Liver (tissue), 9 donors: Measurements from ENCODE around the gene FAM89B. TPM values are rescaled to one million over a fixed set of nuclear protein-coding genes. Genes with fewer than 3 reads are reported as not detected.

Experiments
- DNase-seq: peaks from one replicate; pipeline ENCODE4 v3.0.0-alpha.2; 2017; ENCODE audit warnings: low spot score
- H3K27ac ChIP-seq, 2 donors: one replicate each; pipeline ENCODE4 v1.7.0; 2013; ENCODE audit warnings: inconsistent platforms in 2 of 2, low read length in 2 of 2, control low read depth in 1 of 2, low read depth in 1 of 2, mild to moderate bottlenecking in 1 of 2
- H3K27me3 ChIP-seq, 4 donors: one replicate each; pipeline versions ENCODE4 v1.6.1 to v1.7.0; 2013; ENCODE audit warnings: low read length in 3 of 4, inconsistent platforms in 1 of 4, mild to moderate bottlenecking in 1 of 4, moderate library complexity in 1 of 4; ENCODE audit not compliant: control insufficient read depth in 4 of 4, insufficient read depth in 4 of 4
- H3K36me3 ChIP-seq, 4 donors: one replicate each; pipeline versions ENCODE4 v1.6.1 to v1.7.0; 2013; ENCODE audit warnings: low read length in 3 of 4, mild to moderate bottlenecking in 3 of 4, low read depth in 1 of 4, moderate library complexity in 1 of 4; ENCODE audit not compliant: control insufficient read depth in 4 of 4, insufficient read depth in 3 of 4
- H3K4me1 ChIP-seq, 4 donors: one replicate each; pipeline versions ENCODE4 v1.6.1 to v1.7.0; 2013; ENCODE audit warnings: low read length in 3 of 4, mild to moderate bottlenecking in 3 of 4, moderate library complexity in 1 of 4; ENCODE audit not compliant: control insufficient read depth in 4 of 4, insufficient read depth in 4 of 4
- H3K4me3 ChIP-seq, 3 donors: one replicate each; pipeline versions ENCODE4 v1.6.1 to v1.7.0; 2013; ENCODE audit warnings: low read length in 3 of 3, control low read depth in 1 of 3, low read depth in 1 of 3, mild to moderate bottlenecking in 1 of 3
- H3K9ac ChIP-seq, 2 donors: one replicate each; pipeline ENCODE4 v1.7.0; 2013; ENCODE audit warnings: low read length in 2 of 2, mild to moderate bottlenecking in 2 of 2, moderate library complexity in 2 of 2, control low read depth in 1 of 2, low read depth in 1 of 2
- H3K9me3 ChIP-seq, 4 donors: one replicate each; pipeline versions ENCODE4 v1.6.1 to v1.7.0; 2013; ENCODE audit warnings: low read length in 3 of 4; ENCODE audit not compliant: control insufficient read depth in 4 of 4
- ATF3 ChIP-seq: IDR thresholded peaks from 2 replicates; pipeline ENCODE4 v1.6.1; 2016; ENCODE audit warnings: antibody characterized with exemption
- CTCF ChIP-seq: fragments of 150-350 bp; IDR thresholded peaks from 2 replicates; pipeline ENCODE4 v1.5.1; 2017; ENCODE audit warnings: improper control_type of control experiment, low read depth, low read length; ENCODE audit not compliant: missing input control
- EGR1 ChIP-seq, 2 donors: IDR thresholded peaks; 2 replicates each; pipeline ENCODE4 v1.6.1; 2016 to 2018; ENCODE audit warnings: antibody characterized with exemption in 2 of 2, low read depth in 2 of 2
- FOXA1 ChIP-seq: IDR thresholded peaks from 2 replicates; pipeline ENCODE4 v1.6.1; 2016; ENCODE audit warnings: antibody characterized with exemption
- FOXA2 ChIP-seq: IDR thresholded peaks from 2 replicates; pipeline ENCODE4 v1.6.1; 2016; ENCODE audit warnings: antibody characterized with exemption
- GABPA ChIP-seq, 2 donors: IDR thresholded peaks in 1 of 2; conservative IDR thresholded peaks in 1 of 2; 2 replicates each; pipeline ENCODE4 v1.6.1; 2016; ENCODE audit warnings: antibody characterized with exemption in 2 of 2, mild to moderate bottlenecking in 1 of 2, moderate library complexity in 1 of 2
- HNF4A ChIP-seq, 2 donors: conservative IDR thresholded peaks; 2 replicates each; pipeline ENCODE4 v1.6.1; 2016; ENCODE audit warnings: antibody characterized with exemption in 2 of 2, mild to moderate bottlenecking in 2 of 2
- HNF4G ChIP-seq: IDR thresholded peaks from 2 replicates; pipeline ENCODE4 v1.6.1; 2016; ENCODE audit warnings: antibody characterized with exemption
- JUND ChIP-seq, 2 donors: IDR thresholded peaks; 2 replicates each; pipeline ENCODE4 v1.6.1; 2016; ENCODE audit warnings: antibody characterized with exemption in 2 of 2
- MAX ChIP-seq: IDR thresholded peaks from 2 replicates; pipeline ENCODE4 v1.6.1; 2016; ENCODE audit warnings: antibody characterized with exemption
- NR2F2 ChIP-seq: IDR thresholded peaks from 2 replicates; pipeline ENCODE4 v1.6.1; 2016; ENCODE audit warnings: antibody characterized with exemption
- RAD21 ChIP-seq, 2 donors: IDR thresholded peaks; 2 replicates each; pipeline ENCODE4 v1.6.1; 2016; ENCODE audit warnings: antibody characterized with exemption in 2 of 2, mild to moderate bottlenecking in 2 of 2
- REST ChIP-seq: IDR thresholded peaks from 2 replicates; pipeline ENCODE4 v1.6.1; 2016; ENCODE audit warnings: antibody characterized with exemption, mild to moderate bottlenecking
- RXRA ChIP-seq, 2 donors: IDR thresholded peaks; 2 replicates each; pipeline ENCODE4 v1.6.1; 2017 to 2018; ENCODE audit warnings: antibody characterized with exemption in 2 of 2, mild to moderate bottlenecking in 1 of 2
- SP1 ChIP-seq: IDR thresholded peaks from 2 replicates; pipeline ENCODE4 v1.6.1; 2018; ENCODE audit warnings: antibody characterized with exemption, mild to moderate bottlenecking
- TAF1 ChIP-seq: conservative IDR thresholded peaks from 2 replicates; pipeline ENCODE4 v1.6.1; 2016; ENCODE audit warnings: antibody characterized with exemption, mild to moderate bottlenecking
- YY1 ChIP-seq: IDR thresholded peaks from 2 replicates; pipeline ENCODE4 v1.6.1; 2016; ENCODE audit warnings: antibody characterized with exemption, mild to moderate bottlenecking
- WGBS: extraction: QIAGEN DNeasy Blood & Tissue Kit; methylation state at CpG from one replicate; pipeline ENCODE4 v1.1.7; 2013; 5-methylcytosine and 5-hydroxymethylcytosine counted together
- polyA plus RNA-seq, 2 donors: library from polyadenylated mRNA; stranded (reverse) in 1 of 2; unstranded in 1 of 2; fragments of 200-250 nt in 1 of 2; fragments of >200 nt in 1 of 2; fragmentation: Nextera tagmentation in 1 of 2; extraction: Ambion mirVana in 1 of 2; gene quantifications; one replicate each; pipeline versions ENCODE4 v1.2.1 to v1.2.3, GENCODE V29; 2013 to 2015
- total RNA-seq, 2 donors: library from RNA; depleted of rRNA; stranded (reverse); fragments of >200 nt; gene quantifications; one replicate each; pipeline ENCODE4 v1.2.3, GENCODE V29; 2014
- TF ChIP-seq, protein P1 (sequence below): IDR thresholded peaks from 2 replicates; pipeline ENCODE4 v1.6.1; 2016; ENCODE audit warnings: antibody characterized with exemption
- donor health status: healthy.
- donor health status: healthy.
- donor health status: healthy.
- donor health status: healthy.
- donor health status: healthy.

Gene FAM89B
- total and polyA plus RNA-seq, 4 donors, result 4.7 to 16.7 (median 9.5) TPM

- Histone ChIP-seq H3K36me3 (peaks cover 0 to 6% (median 2%) of the 10 kb centered on the region in 4 donors), H3K27me3 (no peaks in the 10 kb centered on the region), H3K4me1 (peaks cover 0 to 3% (median 0%) of the 10 kb centered on the region in 4 donors), H3K27ac (no peak overlapping the region), H3K4me3 (no peak overlapping the region), H3K9me3 (no peaks in the 10 kb centered on the region), H3K9ac (no peak overlapping the region)
- 83% methylated on average over 22 of the region's 22 CpGs for WGBS
- DNase-seq, result no peak
- no peak for TF ChIP-seq EGR1 (IDR thresholded peaks at IDR 0.05; ENCODE audit: low read depth in 2 of 2)
- no peak for TF ChIP-seq TAF1
- no peak for TF ChIP-seq RAD21 (IDR thresholded peaks at IDR 0.05)
- no peak for TF ChIP-seq SP1
- TF ChIP-seq CTCF, result no peak
- no peak for TF ChIP-seq HNF4G
- TF ChIP-seq JUND (IDR thresholded peaks at IDR 0.05), result no peak
- no peak for TF ChIP-seq ATF3
- no peak for TF ChIP-seq GABPA (IDR thresholded peaks at IDR 0.05 in 1 of 2, conservative IDR thresholded peaks at IDR 0.05 in 1 of 2)
- no peak for TF ChIP-seq REST
- TF ChIP-seq, protein P1, sequence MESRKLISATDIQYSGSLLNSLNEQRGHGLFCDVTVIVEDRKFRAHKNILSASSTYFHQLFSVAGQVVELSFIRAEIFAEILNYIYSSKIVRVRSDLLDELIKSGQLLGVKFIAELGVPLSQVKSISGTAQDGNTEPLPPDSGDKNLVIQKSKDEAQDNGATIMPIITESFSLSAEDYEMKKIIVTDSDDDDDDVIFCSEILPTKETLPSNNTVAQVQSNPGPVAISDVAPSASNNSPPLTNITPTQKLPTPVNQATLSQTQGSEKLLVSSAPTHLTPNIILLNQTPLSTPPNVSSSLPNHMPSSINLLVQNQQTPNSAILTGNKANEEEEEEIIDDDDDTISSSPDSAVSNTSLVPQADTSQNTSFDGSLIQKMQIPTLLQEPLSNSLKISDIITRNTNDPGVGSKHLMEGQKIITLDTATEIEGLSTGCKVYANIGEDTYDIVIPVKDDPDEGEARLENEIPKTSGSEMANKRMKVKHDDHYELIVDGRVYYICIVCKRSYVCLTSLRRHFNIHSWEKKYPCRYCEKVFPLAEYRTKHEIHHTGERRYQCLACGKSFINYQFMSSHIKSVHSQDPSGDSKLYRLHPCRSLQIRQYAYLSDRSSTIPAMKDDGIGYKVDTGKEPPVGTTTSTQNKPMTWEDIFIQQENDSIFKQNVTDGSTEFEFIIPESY, result no peak
- no peak for TF ChIP-seq MAX
- no peak for TF ChIP-seq FOXA2
- no peak for TF ChIP-seq NR2F2
- TF ChIP-seq YY1, result no peak
- TF ChIP-seq FOXA1, result no peak
- no peak for TF ChIP-seq RXRA (IDR thresholded peaks at IDR 0.05)
- no peak for TF ChIP-seq HNF4A (conservative IDR thresholded peaks at IDR 0.05)
These were observed 20.6 kb downstream of the FAM89B start for GRCh38 chr11:65592858-65593517.
